OCI-LY7 (cell line): ENCODE results near the gene GDF10.

Source experiments
- EZH2phosphoT487 ChIP-seq: fragments of 200-600 bp; sonication (generic); IDR thresholded peaks from 2 replicates; pipeline ENCODE4 v1.6.1; 2018; ENCODE audit warnings: low read depth, borderline replicate concordance, mild to moderate bottlenecking, mixed run types, antibody characterized with exemption, low read length, moderate library complexity, mixed read lengths
- TF ChIP-seq, protein P1 (sequence below): fragments of 200-600 bp; sonication (generic); conservative IDR thresholded peaks from 2 replicates; pipeline ENCODE4 v1.5.1; 2014; ENCODE audit warnings: mild to moderate bottlenecking, antibody characterized with exemption, low read length, moderate library complexity, mixed read lengths

- TF ChIP-seq, protein P1, sequence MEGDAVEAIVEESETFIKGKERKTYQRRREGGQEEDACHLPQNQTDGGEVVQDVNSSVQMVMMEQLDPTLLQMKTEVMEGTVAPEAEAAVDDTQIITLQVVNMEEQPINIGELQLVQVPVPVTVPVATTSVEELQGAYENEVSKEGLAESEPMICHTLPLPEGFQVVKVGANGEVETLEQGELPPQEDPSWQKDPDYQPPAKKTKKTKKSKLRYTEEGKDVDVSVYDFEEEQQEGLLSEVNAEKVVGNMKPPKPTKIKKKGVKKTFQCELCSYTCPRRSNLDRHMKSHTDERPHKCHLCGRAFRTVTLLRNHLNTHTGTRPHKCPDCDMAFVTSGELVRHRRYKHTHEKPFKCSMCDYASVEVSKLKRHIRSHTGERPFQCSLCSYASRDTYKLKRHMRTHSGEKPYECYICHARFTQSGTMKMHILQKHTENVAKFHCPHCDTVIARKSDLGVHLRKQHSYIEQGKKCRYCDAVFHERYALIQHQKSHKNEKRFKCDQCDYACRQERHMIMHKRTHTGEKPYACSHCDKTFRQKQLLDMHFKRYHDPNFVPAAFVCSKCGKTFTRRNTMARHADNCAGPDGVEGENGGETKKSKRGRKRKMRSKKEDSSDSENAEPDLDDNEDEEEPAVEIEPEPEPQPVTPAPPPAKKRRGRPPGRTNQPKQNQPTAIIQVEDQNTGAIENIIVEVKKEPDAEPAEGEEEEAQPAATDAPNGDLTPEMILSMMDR, result no peak
- TF ChIP-seq EZH2phosphoT487, result no peak
These were observed 62.2 kb downstream of the GDF10 start for GRCh38 chr10:47362199-47362598.
